ENCODE measurements around the gene MRFAP1L1.

Gene MRFAP1L1

GRCh38 chr4:6716958-6717655, 7.4 kb upstream of the MRFAP1L1 start:
- no peak for DNase-seq

- DNase-seq, result peak in 54 of 56 donors; percentile 42 to 91 (median 80)
These were observed 6.6 kb upstream of the MRFAP1L1 start, which contains the start of gene BLOC1S4 for GRCh38 chr4:6716018-6716911. BLOC1S4 (plus strand) TSS chr4:6716174; CDS start chr4:6716210, 36 bp downstream.

DNA sequence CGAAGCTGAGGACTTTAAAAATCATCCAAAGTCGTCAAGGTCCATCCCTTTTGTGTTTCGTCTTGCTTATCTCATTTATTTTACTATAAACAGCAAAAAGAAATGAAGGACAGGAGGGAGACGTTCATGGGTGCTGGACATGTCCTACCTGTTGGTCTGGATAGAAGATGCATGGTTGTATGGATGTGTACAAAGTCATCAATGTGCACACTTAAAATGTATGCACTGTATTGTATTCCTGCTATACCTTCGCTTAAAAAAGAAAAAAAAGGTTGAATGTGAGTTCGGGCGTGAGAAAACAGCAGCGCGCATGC, 6.0 kb upstream of the MRFAP1L1 start:
- no peak for DNase-seq

- no peak for DNase-seq
These were observed 5.3 kb upstream of the MRFAP1L1 start for GRCh38 chr4:6714954-6715353.

DNA sequence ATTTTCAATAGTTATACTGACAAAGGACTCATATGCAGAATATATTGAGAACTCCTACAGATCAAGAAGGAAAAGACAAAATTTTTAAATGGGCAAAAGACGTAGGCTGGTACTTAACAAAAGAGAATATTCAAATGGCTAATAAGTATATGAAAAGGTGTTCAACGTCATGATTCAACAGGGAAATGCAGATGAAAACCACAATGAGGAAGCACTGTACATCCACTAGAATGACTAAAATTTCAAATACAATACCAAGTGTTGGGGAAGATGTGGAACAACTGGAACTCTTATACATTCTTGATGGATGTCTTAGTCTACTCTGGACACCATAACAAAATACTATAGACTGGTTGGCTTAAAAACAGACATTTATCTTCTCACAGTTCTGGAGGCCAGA, 1.3 kb upstream of the MRFAP1L1 start:
- no peak for DNase-seq

DNA sequence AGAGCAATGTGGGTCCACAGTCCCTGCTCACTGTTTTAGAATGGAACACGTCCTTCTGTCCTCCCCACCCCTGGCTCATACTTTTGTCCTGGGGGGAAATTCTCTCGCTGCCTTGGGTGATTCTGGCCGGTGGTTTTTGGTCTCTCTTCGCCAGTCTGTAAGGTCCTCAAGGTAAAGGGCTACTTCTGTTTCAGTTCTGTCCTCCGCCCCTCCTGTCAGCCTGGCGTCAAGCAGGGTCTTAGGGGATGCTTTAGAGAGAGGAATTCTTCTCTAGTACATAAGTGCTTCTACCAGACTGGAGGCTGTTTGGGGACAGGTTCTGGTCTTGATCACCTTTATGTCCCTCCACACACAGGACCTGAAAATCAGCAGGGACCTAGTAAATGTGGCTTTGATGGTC, 617 bp upstream of the MRFAP1L1 start:
- no peak for DNase-seq

DNA sequence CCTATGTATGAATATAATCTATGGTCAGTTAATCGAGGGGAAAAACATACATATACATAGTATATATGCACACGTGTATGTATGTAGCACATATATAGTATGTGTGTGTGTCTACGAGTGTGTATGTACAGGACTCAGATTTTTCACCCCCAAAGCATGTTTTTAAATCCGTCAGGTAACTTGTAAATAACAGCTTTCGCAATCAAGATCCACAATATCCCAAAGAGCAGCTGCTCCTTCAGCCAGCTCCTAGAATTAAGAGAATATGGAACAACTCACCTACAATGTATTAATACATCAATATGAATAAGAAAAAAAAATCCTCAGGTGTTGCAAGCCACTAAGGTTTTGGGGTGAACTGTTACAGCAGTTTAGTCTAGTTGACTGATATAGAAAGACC, 3.5 kb downstream of the MRFAP1L1 start:
- no peak for DNase-seq

DNA sequence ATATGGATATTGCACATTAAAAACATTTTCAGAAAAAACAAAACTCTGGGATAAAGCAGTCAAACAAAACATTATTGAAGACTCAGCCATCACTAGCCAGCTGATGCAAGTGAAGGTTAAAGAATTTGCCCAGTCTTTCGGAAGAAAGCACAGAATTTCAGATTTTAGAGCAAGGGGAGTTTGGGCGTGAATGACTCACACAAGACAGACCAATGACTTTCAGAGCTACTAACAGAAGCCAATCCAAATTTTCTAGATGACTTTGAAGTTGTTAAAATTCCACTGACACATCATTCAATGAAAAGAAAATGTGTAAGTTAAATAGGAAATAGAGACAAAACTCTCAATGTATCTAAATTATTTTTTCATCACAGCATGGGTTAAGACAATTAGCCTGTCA, 4.0 kb downstream of the MRFAP1L1 start:
- DNase-seq, result no peak

GRCh38 chr4:6703786-6704185, 5.9 kb downstream of the MRFAP1L1 start:
- no peak for DNase-seq

DNA sequence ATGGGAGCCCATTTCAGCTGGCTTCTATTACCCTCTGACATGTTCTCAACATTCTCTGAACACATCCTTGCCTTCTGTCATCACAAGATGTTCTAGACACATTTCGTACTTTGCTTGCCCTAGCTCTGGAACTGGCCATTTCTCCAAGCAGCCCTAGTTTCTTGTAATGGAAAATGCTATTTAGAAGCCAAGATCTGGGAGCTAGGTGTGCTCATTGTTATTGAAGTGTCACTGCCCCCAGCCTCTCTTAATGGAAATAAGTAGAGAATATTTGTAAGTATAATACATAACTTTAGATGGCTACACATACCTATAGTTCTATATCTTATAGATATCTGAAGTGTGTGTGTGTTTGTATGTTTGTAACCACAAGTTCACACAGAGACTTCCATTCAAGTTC, 6.9 kb downstream of the MRFAP1L1 start:
- DNase-seq, result no peak

- no peak for DNase-seq
These were observed 8.3 kb downstream of the MRFAP1L1 start for GRCh38 chr4:6701371-6701770.

DNA sequence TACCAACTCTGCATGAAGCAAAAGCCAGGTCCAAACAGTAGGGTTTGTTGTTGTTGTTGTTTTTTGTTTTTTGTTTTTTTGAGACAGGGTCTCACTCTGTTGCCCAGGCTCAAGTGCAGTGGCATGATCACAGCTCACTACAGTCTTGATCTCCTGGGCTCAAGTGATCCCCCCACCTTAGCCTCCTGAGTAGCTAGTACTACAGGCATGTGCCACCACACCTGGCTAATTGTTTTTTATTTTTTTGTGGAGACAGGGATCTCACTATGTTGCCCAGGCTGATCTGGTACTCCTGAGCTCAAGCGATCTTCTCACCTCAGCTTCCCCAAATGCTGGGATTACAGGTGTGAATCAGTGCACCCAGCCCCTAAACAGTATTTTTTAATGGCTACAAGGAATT, 9.8 kb downstream of the MRFAP1L1 start:
- no peak for DNase-seq

- DNase-seq, result no peak
These were observed 10.3 kb downstream of the MRFAP1L1 start for GRCh38 chr4:6699388-6699787.

DNA sequence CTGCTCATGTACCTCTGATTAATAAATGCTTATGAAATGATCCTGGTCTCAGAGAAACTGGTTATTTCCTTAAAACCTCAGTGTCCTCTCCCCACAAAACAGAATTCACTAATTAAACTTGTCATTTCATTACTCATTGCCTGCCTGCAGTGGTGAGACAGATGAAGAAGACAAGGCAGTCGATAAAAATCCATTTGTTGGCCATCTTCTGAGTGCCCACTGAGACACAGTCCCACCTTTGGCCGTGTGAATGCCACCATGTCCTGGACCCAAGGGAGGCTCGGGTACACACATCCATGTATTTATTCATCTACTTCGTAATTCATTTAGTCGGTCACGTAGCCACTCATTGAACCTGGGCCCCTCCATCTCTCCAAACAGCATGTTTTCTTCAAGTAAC, 12.5 kb downstream of the MRFAP1L1 start:
- no peak for DNase-seq

GRCh38 chr4:6696611-6697010, 13.1 kb downstream of the MRFAP1L1 start:
- no peak for DNase-seq

DNA sequence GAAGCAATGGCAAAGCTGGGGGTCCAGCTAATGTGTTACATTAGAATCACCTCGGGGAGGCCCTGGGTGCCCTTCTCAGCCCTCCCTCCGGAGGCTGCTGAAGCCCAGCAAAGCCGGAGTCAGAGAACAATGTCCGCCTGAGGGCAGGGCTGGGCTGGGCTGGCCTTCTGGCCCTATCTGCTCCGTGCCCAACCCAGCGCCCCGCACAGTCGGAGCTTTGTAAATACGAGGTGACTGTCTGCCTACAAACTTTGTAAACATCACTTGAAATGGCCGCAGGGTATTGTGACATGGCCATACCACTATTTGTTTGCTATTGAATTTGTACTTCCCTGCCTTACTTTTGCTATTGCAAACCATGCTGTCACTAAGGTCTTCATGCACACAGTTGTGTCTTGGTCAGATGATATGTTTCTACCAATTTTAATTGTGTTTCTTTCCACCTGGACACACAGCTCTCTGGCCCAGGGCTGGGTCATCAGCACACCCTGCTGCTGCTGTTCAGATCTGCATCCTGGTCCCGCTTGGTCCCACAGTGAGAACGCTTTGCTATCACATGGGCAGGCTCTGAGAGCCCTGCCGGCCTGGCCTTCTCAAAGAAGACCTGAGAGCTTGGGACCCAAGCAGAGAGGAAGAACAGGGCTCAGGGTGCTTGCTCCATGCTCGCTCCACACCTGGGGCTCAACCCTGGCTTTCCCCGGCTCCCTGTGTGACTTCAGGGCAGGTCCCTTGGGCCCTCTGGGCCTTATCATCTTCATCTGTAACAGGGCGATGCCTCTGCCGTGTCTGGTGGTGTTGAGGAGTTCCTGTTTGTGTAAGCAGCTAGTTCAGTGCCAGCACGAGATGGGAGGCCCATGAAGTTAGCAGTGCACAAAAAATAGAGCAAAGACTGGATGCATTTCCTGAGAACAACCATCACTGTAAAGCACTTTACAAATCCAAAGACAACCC, 13.7 kb downstream of the MRFAP1L1 start:
- no peak for DNase-seq

DNA sequence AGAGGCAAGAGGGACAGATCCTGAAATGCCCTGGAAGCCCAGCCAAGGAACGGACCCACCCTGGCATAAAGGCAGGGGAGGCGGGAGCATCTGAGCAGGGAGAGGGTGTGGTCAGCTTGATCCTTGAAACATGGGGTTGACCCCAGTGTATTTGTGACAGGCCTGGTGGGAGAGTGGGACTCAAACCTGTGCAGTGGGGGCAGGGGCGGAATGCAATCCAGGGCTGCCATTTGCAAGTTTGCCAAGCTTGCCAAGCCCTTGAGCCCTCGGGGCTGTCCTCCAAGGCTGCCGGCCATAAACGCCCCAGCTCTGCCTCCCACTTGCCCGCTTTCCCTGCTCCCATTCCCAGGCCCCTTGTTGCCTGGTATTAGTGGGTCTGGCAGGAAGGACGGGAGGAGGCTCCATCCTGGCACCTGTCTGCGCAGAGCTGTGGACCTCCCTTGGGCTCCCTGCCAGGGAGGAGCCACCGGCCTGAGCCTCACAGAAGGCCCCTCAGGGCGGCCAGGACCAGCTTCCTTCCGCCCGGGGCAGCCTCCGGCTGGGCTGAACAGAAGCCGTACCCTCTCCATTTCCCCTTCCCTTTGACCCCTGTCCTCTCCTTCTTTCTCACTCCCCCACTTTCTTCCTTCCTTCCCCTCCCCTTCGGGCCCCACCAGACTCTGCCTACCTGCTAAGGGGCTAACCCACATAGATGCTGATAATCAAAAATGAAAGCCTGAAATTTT, 15.3 kb downstream of the MRFAP1L1 start:
- no peak for DNase-seq

GRCh38 chr4:6693231-6694176, 16.2 kb downstream of the MRFAP1L1 start, which contains the start of gene S100P:
S100P (plus strand) TSS chr4:6693878; CDS start chr4:6693933, 55 bp downstream.
- no peak for DNase-seq

DNA sequence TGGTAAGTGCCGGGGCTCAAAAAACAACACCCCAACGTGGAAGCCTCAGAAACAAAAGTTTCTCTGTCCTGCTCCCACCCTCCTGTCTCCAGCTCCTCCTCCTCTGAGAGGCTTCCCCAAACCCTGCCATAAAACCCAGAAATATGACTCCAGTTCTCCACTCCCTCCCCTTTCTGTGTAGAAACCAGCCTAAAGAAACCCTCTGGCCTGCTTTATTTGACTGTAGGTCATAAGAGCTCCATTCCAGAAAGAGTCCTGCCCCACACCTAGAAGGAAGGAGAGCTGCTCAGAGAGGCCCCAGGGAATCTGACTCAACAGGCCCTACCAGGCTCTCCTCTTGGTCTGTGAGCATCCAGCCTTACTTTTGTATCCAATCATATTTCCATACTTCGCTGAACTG, 16.9 kb downstream of the MRFAP1L1 start:
- no peak for DNase-seq

DNA sequence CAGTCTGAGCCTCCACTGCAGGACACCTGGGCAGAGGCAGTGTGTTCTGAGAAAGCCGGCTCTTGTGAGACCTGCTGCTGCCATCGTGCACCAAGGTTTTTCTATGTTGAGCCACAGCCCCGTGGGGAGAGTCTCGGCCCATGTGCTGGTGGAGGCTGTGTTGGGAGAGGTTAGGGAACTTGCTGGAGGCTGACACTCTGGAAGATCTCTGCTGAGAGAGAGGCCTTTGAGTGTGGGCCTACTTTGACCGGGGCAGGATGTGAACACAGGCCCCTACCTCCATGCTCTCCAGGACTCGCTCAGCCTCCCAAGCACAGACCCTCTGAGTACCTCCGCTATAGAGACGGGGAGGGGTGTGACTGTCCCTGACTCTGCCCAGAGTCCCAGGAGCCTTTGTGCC, 17.3 kb downstream of the MRFAP1L1 start:
- no peak for DNase-seq

All from nucleus accumbens (tissue), 56 donors.